A549 (cell line): ENCODE results near the gene MSI2. TPM values are rescaled to one million over a fixed set of nuclear protein-coding genes. Genes with fewer than 3 reads are reported as not detected.

Experiments used
- ATAC-seq, 2 experiments: fragments of 200-7000 bp in 1 of 2; fragments of >200 bp in 1 of 2; cut with Nextera tagmentation in 1 of 2; cut with Tn5 transposase in 1 of 2; 3 replicates each; pipeline versions ENCODE4 v1.8.0 to v1.9.1; 2018 to 2020; ENCODE audit warnings: mild to moderate bottlenecking in 1 of 2, moderate library complexity in 1 of 2
- CTCF ChIA-PET: fragments of 300-600 bp; sonication (Branson Sonifier 250); formaldehyde crosslinking; extraction: SDS; loops from one replicate; lab custom pipeline; 2021; ENCODE audit warnings: antibody characterized with exemption, inconsistent platforms; lab: Yijun Ruan, JAX
- POLR2A ChIA-PET: fragments of 350-600 bp; formaldehyde crosslinking; extraction: SDS; loops from one replicate; lab custom pipeline; 2021; ENCODE audit warnings: antibody characterized with exemption, inconsistent platforms; lab: Yijun Ruan, JAX
- DNase-seq, 2 experiments: peaks; one replicate each; pipeline versions ENCODE4 v3.0.0 to v3.0.0-alpha.2; 2011 to 2016; ENCODE audit warnings: low read depth in 1 of 2, low spot score in 1 of 2
- FAIRE-seq: peaks from 2 replicates; lab custom pipeline; 2011; peaks lifted over from hg19 to GRCh38; lab: Jason Lieb, UNC
- H3K27ac ChIP-seq, 2 experiments: fragments of >200 bp; sonication (Bioruptor Twin); formaldehyde crosslinking; 3 replicates each; pipeline ENCODE4 v1.5.1; 2016 to 2017
- H3K4me1 ChIP-seq: fragments of >200 bp; sonication (Bioruptor Twin); formaldehyde crosslinking; 3 replicates; pipeline ENCODE4 v1.6.1; 2016
- H3K4me2 ChIP-seq: fragments of >200 bp; sonication (Bioruptor Twin); formaldehyde crosslinking; 3 replicates; pipeline ENCODE4 v1.6.1; 2016
- H3K4me3 ChIP-seq: fragments of >200 bp; sonication (Bioruptor Twin); formaldehyde crosslinking; 3 replicates; pipeline ENCODE4 v1.5.1; 2016
- H3K9me3 ChIP-seq: fragments of >200 bp; sonication (Bioruptor Twin); formaldehyde crosslinking; 3 replicates; pipeline ENCODE4 v1.6.1; 2016
- BCL3 ChIP-seq: fragments of >200 bp; sonication (Bioruptor Twin); formaldehyde crosslinking; IDR thresholded peaks from 3 replicates; pipeline ENCODE4 v1.6.1; 2016
- CHD2 ChIP-seq: fragments of 150-350 bp; IDR thresholded peaks from 2 replicates; pipeline ENCODE4 v1.6.1; 2014; ENCODE audit warnings: low read length; ENCODE audit not compliant: partially characterized antibody
- EHF ChIP-seq: fragments of 250-450 bp; sonication (Bioruptor Pico); IDR thresholded peaks from 2 replicates; pipeline ENCODE4 v1.5.0; 2020; ENCODE audit warnings: mild to moderate bottlenecking
- ESRRA ChIP-seq: fragments of 150-350 bp; IDR thresholded peaks from 2 replicates; pipeline ENCODE4 v1.6.1; 2014; ENCODE audit warnings: mild to moderate bottlenecking, low read length, borderline replicate concordance
- FOSL2 ChIP-seq, 2 experiments: fragments of 450-650 bp in 1 of 2; fragments of >200 bp in 1 of 2; sonication (Bioruptor Twin) in 1 of 2; formaldehyde crosslinking; IDR thresholded peaks; 2 replicates each; pipeline versions ENCODE4 v1.5.0 to v1.6.1; 2016 to 2020; ENCODE audit warnings: mild to moderate bottlenecking in 1 of 2, moderate library complexity in 1 of 2
- GATA3 ChIP-seq: IDR thresholded peaks from 2 replicates; pipeline ENCODE4 v1.6.1; 2012; ENCODE audit warnings: borderline replicate concordance
- HEYL ChIP-seq: fragments of 250-450 bp; sonication (Bioruptor Pico); IDR thresholded peaks from 2 replicates; pipeline ENCODE4 v1.8.0; 2021; ENCODE audit warnings: mild to moderate bottlenecking, moderate library complexity
- HMGXB4 ChIP-seq: fragments of 250-450 bp; sonication (Bioruptor Pico); IDR thresholded peaks from 2 replicates; pipeline ENCODE4 v1.5.0; 2021; ENCODE audit warnings: mild to moderate bottlenecking, moderate library complexity, borderline replicate concordance
- HOXA7 ChIP-seq: fragments of 250-450 bp; sonication (Bioruptor Pico); IDR thresholded peaks from 2 replicates; pipeline ENCODE4 v1.5.0; 2020; ENCODE audit warnings: mild to moderate bottlenecking, moderate library complexity
- HOXB13 ChIP-seq: fragments of 250-450 bp; sonication (Bioruptor Pico); IDR thresholded peaks from 2 replicates; pipeline ENCODE4 v1.5.0; 2020; ENCODE audit warnings: low read depth, mild to moderate bottlenecking, moderate library complexity
- JUN ChIP-seq, 2 experiments: fragments of >200 bp; sonication (Bioruptor Twin); formaldehyde crosslinking; IDR thresholded peaks; 2 replicates in 1 of 2; 3 replicates in 1 of 2; pipeline ENCODE4 v1.6.1; 2016 to 2017
- JUNB ChIP-seq: fragments of >200 bp; sonication (Bioruptor Twin); formaldehyde crosslinking; IDR thresholded peaks from 2 replicates; pipeline ENCODE4 v1.6.1; 2016
- NR3C1 ChIP-seq: fragments of >200 bp; sonication (Bioruptor Twin); formaldehyde crosslinking; IDR thresholded peaks from 3 replicates; pipeline ENCODE4 v1.6.1; 2017
- RAD21 ChIP-seq, 2 experiments: fragments of >200 bp in 1 of 2; sonication (Bioruptor Twin) in 1 of 2; formaldehyde crosslinking in 1 of 2; IDR thresholded peaks in 1 of 2; conservative IDR thresholded peaks in 1 of 2; 2 replicates in 1 of 2; 3 replicates in 1 of 2; pipeline ENCODE4 v1.6.1; 2012 to 2018; ENCODE audit warnings: inconsistent platforms in 1 of 2
- RCOR1 ChIP-seq: fragments of 150-350 bp; IDR thresholded peaks from 2 replicates; pipeline ENCODE4 v1.6.1; 2014; ENCODE audit warnings: antibody characterized with exemption, low read length, low read depth
- RNF2 ChIP-seq: fragments of 200-600 bp; sonication (generic); IDR thresholded peaks from 2 replicates; pipeline ENCODE4 v1.6.1; 2016; ENCODE audit warnings: low read depth, mild to moderate bottlenecking, antibody characterized with exemption, moderate library complexity, borderline replicate concordance
- SMC3 ChIP-seq: fragments of >200 bp; sonication (Bioruptor Twin); formaldehyde crosslinking; IDR thresholded peaks from 3 replicates; pipeline ENCODE4 v1.6.1; 2018; ENCODE audit warnings: inconsistent platforms
- TFCP2L1 ChIP-seq: fragments of 250-450 bp; sonication (Bioruptor Pico); IDR thresholded peaks from 2 replicates; pipeline ENCODE4 v1.5.0; 2021; ENCODE audit warnings: mild to moderate bottlenecking
- TP53 ChIP-seq: fragments of 250-450 bp; sonication (Bioruptor Pico); IDR thresholded peaks from 2 replicates; pipeline ENCODE4 v1.5.0; 2021; ENCODE audit warnings: mild to moderate bottlenecking, moderate library complexity
- ZC3H11A ChIP-seq: fragments of 450-650 bp; IDR thresholded peaks from 2 replicates; pipeline ENCODE4 v1.6.1; 2014; ENCODE audit warnings: antibody characterized with exemption, mild to moderate bottlenecking
- ZNF302 ChIP-seq: fragments of 250-450 bp; sonication (Bioruptor Pico); IDR thresholded peaks from 2 replicates; pipeline ENCODE4 v1.9.0; 2021; ENCODE audit warnings: inconsistent platforms, mild to moderate bottlenecking, moderate library complexity
- ZSCAN20 ChIP-seq: fragments of 250-450 bp; sonication (Bioruptor Pico); IDR thresholded peaks from 2 replicates; pipeline ENCODE4 v1.8.0; 2022; ENCODE audit warnings: mild to moderate bottlenecking, moderate library complexity
- WGBS: methylation state at CpG from one replicate; pipeline ENCODE4 v1.1.6; 2017; ENCODE audit errors: missing lambda C conversion rate; 5-methylcytosine and 5-hydroxymethylcytosine counted together
- polyA plus RNA-seq, 4 experiments: library from polyadenylated mRNA; depleted of rRNA in 3 of 4; stranded (reverse); fragments of >200 nt; fragmentation: RNase III in 1 of 4; extraction: RNeasy Plus Mini Kit Qiagen cat#74134 plus additional on column Dnase treatment in 1 of 4; gene quantifications; 2 replicates in 3 of 4; 3 replicates in 1 of 4; pipeline ENCODE4 v1.2.3, GENCODE V29; 2011 to 2017
- TF ChIP-seq, protein P1 (sequence below): fragments of 150-350 bp; IDR thresholded peaks from 2 replicates; pipeline ENCODE4 v1.6.1; 2014; ENCODE audit warnings: low read depth, mild to moderate bottlenecking, low read length
- TF ChIP-seq, protein P2 (sequence below): fragments of 450-650 bp; IDR thresholded peaks from 2 replicates; pipeline ENCODE4 v1.6.1; 2014; ENCODE audit warnings: antibody characterized with exemption

The MSI2 gene
- polyA plus RNA-seq, 2 of the 4 experiments (the other 2 are of a cell fraction): 43.6 to 44.4 TPM

DNA sequence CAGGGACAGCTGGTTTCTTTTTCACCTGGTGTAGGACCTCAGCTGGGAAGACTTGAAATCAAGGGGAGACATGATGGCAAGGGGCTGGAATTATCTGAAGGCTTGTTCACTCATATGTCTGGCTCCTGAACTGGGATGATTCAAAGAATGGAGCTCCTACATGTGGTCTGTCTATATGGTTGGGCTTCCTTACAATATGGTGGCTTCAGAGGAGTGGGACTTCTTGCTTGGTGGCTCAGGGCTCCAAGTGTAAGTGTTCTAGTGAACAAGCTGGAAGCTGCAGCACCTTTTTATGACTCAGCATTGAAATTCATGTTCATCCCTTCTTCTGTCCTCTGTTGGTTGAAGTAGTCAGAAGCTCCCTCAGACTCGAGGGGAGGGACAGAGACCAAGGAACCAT lies 127.9 kb downstream of the MSI2 start:
- H3K27ac ChIP-seq: no peak overlapping the region
- DNase-seq: no peak
- no peak for ATAC-seq
- CTCF ChIA-PET: interaction anchor here (1.1 to 2.1 kb wide), 3 partner anchors 12 to 363 kb away, joined by 3 to 5 read pairs (median 5); no protein-coding TSS in a partner anchor
- FAIRE-seq: no peak
- TF ChIP-seq RAD21 (conservative IDR thresholded peaks at IDR 0.05 in 1 of 2, IDR thresholded peaks at IDR 0.05 in 1 of 2) (no peak), CHD2 (no peak), ZC3H11A (no peak), JUNB (no peak), EHF (CRISPR knock-in tag) (no peak)
- TF ChIP-seq, protein P1, sequence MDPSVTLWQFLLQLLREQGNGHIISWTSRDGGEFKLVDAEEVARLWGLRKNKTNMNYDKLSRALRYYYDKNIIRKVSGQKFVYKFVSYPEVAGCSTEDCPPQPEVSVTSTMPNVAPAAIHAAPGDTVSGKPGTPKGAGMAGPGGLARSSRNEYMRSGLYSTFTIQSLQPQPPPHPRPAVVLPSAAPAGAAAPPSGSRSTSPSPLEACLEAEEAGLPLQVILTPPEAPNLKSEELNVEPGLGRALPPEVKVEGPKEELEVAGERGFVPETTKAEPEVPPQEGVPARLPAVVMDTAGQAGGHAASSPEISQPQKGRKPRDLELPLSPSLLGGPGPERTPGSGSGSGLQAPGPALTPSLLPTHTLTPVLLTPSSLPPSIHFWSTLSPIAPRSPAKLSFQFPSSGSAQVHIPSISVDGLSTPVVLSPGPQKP: no peak
- TF ChIP-seq, protein P2, sequence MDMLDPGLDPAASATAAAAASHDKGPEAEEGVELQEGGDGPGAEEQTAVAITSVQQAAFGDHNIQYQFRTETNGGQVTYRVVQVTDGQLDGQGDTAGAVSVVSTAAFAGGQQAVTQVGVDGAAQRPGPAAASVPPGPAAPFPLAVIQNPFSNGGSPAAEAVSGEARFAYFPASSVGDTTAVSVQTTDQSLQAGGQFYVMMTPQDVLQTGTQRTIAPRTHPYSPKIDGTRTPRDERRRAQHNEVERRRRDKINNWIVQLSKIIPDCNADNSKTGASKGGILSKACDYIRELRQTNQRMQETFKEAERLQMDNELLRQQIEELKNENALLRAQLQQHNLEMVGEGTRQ: no peak
- H3K9me3 ChIP-seq: peaks cover 30% of the 10 kb centered on the region
- POLR2A ChIA-PET: no interaction called here
- no peak overlapping the region for H3K4me3 ChIP-seq
- WGBS: 94% methylated on average over 1 of the region's 1 CpG
- peaks cover 4% of the 10 kb centered on the region; the same call in 1 of the 3 replicates for H3K4me1 ChIP-seq
- no peak overlapping the region for H3K4me2 ChIP-seq

DNA sequence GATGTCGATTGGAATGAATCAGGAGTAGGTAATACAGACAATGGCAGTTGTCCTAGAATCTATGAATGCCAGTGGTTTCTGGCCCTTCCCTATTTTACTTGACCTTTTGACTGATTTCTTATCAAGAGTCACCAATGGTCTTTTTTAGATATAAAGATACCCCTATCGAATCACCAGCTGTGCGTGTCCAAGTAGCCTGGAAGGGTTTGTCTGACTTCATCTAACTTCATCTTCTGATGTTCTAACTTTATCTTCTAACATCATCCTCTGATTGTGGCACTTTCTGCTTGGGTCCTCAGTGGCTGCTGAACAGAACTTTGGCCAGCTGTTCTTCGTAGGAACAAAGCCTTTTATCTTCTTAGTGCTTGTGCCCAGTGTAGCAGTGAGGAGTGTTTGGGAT lies 129.7 kb downstream of the MSI2 start:
- peaks cover 30% of the 10 kb centered on the region for H3K9me3 ChIP-seq
- no peak overlapping the region for H3K4me2 ChIP-seq
- ChIA-PET POLR2A (no interaction called here), CTCF (interaction anchor here (1.1 kb wide), 1 partner anchor 143 kb away, joined by 6 read pairs; no protein-coding TSS in a partner anchor)
- H3K4me3 ChIP-seq: no peak overlapping the region
- FAIRE-seq (no peak), ATAC-seq (no peak), DNase-seq (no peak)
- H3K4me1 ChIP-seq: no peaks in the 10 kb centered on the region
- WGBS: 98% methylated on average over 4 of the region's 4 CpGs
- no peak overlapping the region for H3K27ac ChIP-seq
- no peak for TF ChIP-seq JUN (IDR thresholded peaks at IDR 0.05)

- WGBS: 92% methylated on average over 1 of the region's 1 CpG
- ATAC-seq: no peak
- Histone ChIP-seq H3K4me3 (no peak overlapping the region), H3K27ac (no peak overlapping the region), H3K4me2 (no peak overlapping the region), H3K9me3 (peaks cover 30% of the 10 kb centered on the region), H3K4me1 (no peaks in the 10 kb centered on the region)
- FAIRE-seq: no peak
- DNase-seq: no peak
- CTCF ChIA-PET: interaction anchor here (1.3 to 1.6 kb wide), 2 partner anchors 48 to 144 kb away, joined by 3 to 6 read pairs; no protein-coding TSS in a partner anchor
- TF ChIP-seq HOXB13 (CRISPR knock-in tag): no peak
- no peak for TF ChIP-seq ZNF302 (CRISPR knock-in tag)
- POLR2A ChIA-PET: no interaction called here
Observed at GRCh38 chr17:57387575-57387974, 131.3 kb downstream of the MSI2 start.

DNA sequence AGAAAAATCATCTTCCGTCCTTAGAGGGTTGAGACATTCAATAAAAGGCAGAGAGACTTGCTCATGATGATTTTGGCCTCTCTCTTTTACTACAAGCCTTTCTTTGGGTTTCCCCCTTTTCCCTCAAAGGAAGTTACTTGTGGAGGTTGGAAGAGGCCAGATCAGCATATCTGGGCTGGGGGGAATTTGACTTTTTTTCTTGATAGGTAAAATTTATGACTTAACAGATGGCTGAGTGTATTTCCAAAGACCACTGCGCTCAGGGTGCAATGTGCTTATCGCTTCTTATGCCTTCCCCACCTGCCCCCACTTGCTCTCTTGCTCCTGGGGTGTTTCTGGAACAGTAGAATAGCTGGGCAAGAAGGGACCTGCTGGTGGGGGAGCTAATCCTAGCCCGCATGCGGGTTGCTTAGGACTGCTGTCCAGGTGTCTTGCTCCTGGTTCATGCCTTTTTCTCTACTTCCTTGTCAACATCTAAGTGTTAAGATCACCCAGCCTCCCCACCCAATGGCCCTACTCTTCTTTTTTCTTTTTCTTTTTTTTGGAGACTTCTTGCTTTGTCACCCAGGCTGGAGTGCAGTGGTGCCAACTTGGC lies 131.9 kb downstream of the MSI2 start:
- Histone ChIP-seq H3K4me1 (no peaks in the 10 kb centered on the region), H3K4me2 (no peak overlapping the region), H3K27ac (no peak overlapping the region), H3K9me3 (peaks cover 35% of the 10 kb centered on the region), H3K4me3 (no peak overlapping the region)
- FAIRE-seq (no peak), DNase-seq (no peak), ATAC-seq (no peak)
- POLR2A ChIA-PET: no interaction called here
- CTCF ChIA-PET: interaction anchor here (0.7 to 1.6 kb wide), 2 partner anchors 145 to 243 kb away, joined by 4 to 6 read pairs; no protein-coding TSS in a partner anchor
- 97% methylated on average over 5 of the region's 5 CpGs for WGBS
- TF ChIP-seq RCOR1 (no peak), TP53 (no peak), SMC3 (no peak), FOSL2 (IDR thresholded peaks at IDR 0.05) (no peak), FOSL2 (CRISPR knock-in tag; IDR thresholded peaks at IDR 0.05) (no peak), NR3C1 (no peak), ZSCAN20 (no peak), HOXA7 (CRISPR knock-in tag) (no peak), RNF2 (no peak), TFCP2L1 (CRISPR knock-in tag) (no peak), HEYL (CRISPR knock-in tag) (no peak), HMGXB4 (CRISPR knock-in tag) (no peak), GATA3 (no peak), ESRRA (no peak), BCL3 (no peak)
- TF ChIP-seq, protein P2: no peak
